Posterior vena cava (tissue), 2 donors: ENCODE measurements around the gene BACH2. TPM values are rescaled to one million over a fixed set of nuclear protein-coding genes. Genes with fewer than 3 reads are reported as not detected.
"Not testable (repeated sequence)": the region's sequence is repeated elsewhere in the genome, so short reads cannot be mapped to it uniquely, and the experiment has no call there.

Source experiments
- DNase-seq: peaks from one replicate; pipeline ENCODE4 v3.0.0-alpha.2; 2020; ENCODE audit warnings: low spot score
- intact Hi-C, 2 donors: fragments of 100-400 bp; cut with DNase I; formaldehyde crosslinking; loops; one replicate each; pipeline versions ENCODE4 v1.14.1 to v1.14.2; 2022 to 2023
- total RNA-seq, 2 donors: library from RNA; stranded (reverse); fragmentation: NEBNext Ultra II Directional; extraction: Animal tissue kit (Norgen Biotek cat#: 25700); gene quantifications; one replicate each; pipeline ENCODE4 v1.2.1, GENCODE V29; 2021
- donor health status: DM: yes; HTN: yes; CAD: no.
- donor health status: DM: yes; HTN: yes; CAD: no.

The BACH2 gene
- total RNA-seq, 2 donors from 2014 or later: 3.9 to 4.5 TPM

- intact Hi-C loops: no loop called here
- DNase-seq: no peak
Measured at GRCh38 chr6:90177544-90178383, 118.9 kb downstream of the BACH2 start.

- intact Hi-C loops: no loop called here
- DNase-seq: no peak
Measured at GRCh38 chr6:90175627-90176538, 120.8 kb downstream of the BACH2 start.

- DNase-seq: no peak
- intact Hi-C loops: no loop called here
Measured at GRCh38 chr6:90173262-90173925, 123.2 kb downstream of the BACH2 start.

- DNase-seq: no peak
- intact Hi-C loops: no loop called here
Measured at GRCh38 chr6:90170601-90171000, 126.0 kb downstream of the BACH2 start.

GRCh38 chr6:90169374-90169773 lies 127.3 kb downstream of the BACH2 start:
- no peak for DNase-seq
- intact Hi-C loops: no loop called here

DNA sequence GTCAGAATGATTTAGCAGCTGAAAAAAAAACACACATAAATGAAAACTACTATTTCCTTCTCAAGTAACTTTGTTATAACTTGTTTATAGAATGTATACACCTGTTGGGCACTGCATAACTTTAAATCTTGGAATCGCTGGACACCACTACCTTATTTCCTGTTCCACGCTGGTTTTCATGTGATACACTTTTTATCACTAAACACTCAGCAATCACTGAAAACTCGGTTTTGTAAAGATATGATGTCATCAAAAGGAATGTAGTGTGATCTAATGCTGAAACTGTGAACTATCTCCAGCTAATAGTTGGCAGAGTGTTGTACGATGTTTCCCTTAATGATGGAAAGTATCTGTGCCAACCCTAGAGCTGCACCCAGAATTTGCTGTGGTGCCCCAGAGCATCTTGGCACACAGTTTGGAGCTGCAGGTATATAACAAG lies 127.9 kb downstream of the BACH2 start:
- intact Hi-C loops: no loop called here
- DNase-seq: no peak

- no peak for DNase-seq
- intact Hi-C loops: no loop called here
Measured at GRCh38 chr6:90167514-90168379, 128.9 kb downstream of the BACH2 start.

DNA sequence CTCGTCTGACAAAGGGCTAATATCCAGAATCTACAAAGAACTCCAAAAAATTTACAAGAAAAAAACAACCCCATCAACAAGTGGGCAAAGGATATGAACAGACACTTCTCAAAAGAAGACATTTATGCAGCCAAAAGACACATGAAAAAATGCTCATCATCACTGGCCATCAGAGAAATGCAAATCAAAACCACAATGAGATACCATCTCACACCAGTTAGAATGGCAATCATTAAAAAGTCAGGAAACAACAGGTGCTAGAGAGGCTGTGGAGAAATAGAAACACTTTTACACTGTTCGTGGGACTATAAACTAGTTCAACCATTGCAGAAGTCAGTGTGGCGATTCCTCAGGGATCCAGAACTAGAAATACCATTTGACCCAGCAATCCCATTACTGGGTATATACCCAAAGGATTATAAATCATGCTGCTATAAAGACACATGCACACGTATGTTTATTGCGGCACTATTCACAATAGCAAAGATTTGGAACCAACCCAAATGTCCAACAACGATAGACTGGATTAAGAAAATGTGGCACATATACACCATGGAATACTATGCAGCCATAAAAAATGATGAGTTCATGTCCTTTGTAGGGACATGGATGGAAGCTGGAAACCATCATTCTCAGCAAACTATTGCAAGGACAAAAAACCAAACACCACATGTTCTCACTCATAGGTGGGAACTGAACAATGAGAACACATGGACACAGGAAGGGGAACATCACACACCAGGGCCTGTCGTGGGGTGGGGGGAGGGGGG lies 130.3 kb downstream of the BACH2 start:
- DNase-seq, intact Hi-C loops: not testable (repeated sequence)

DNA sequence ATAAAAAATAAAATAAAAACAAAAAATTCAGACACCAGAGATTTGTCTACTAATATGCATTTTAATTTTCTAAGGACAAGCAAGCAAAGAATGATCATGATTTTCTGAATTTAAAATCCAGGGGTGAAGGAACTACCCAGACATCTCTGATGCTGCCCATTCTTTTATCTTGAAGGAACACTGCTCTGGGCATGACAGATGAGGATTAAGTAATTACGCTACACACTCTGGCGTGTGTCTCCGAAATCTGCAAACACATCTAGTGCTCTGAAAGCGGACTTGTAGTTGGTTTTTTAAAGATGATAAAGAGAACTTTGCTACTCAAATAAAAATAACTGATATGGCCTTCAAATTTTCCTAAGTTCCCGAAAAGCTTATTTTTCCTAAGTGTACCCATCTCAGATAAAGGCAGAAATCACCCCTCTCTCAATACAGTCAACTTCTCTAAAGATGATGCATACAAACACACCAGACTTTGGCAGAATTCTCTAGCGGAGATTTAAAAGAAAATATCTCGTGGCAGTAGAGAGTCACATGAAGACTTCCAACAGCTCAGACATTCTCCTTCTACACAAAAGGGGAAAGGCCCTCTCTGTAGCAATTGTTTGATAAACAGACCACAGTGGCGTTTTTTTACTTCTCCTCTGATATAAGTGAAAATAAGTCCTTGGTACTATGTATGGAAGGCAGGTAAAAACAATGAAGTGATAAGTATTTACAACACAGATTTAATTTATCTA lies 133.8 kb downstream of the BACH2 start:
- no peak for DNase-seq
- intact Hi-C loops: no loop called here

- no peak for DNase-seq
- intact Hi-C loops: no loop called here
Measured at GRCh38 chr6:90160013-90160412, 136.6 kb downstream of the BACH2 start.

GRCh38 chr6:90159452-90159851 lies 137.2 kb downstream of the BACH2 start:
- intact Hi-C loops: no loop called here
- DNase-seq: no peak

DNA sequence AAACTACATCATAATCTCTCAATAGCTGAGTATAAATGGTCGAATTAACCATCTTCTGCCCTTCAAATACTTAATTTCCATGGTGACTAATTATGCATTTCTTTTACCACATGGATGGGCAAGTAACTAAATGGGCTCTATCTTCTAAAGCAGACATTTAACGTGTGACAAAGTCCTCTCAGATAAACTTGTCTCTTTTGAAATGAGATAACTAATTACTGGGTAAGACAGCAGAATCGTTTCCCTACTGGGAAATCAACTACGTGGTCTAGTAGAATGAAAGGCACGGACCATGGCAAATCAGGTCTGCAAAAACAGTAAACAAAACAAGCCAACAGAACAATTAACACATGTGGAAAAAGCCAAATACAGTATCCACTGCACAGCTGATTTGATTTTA lies 137.7 kb downstream of the BACH2 start:
- DNase-seq: no peak
- intact Hi-C loops: no loop called here

DNA sequence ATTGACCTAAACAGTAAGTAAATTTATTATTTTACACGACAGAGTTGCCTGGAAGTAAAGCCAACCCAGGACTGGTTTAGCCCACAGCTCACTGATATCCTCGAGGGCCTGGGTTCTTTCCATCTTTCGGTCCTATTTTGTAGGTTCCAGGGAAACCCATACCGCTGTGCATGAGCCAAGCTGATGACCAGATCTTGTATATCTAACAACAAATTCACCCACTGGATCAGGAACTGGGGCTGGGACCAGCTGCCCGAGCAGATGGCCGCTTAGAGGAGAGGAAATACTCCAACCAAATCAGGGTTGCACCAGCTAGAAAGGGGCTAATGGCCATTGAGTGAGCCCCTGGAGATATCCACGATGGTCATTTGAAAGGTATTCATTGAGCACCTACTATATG lies 139.2 kb downstream of the BACH2 start:
- DNase-seq: no peak
- intact Hi-C loops: no loop called here

DNA sequence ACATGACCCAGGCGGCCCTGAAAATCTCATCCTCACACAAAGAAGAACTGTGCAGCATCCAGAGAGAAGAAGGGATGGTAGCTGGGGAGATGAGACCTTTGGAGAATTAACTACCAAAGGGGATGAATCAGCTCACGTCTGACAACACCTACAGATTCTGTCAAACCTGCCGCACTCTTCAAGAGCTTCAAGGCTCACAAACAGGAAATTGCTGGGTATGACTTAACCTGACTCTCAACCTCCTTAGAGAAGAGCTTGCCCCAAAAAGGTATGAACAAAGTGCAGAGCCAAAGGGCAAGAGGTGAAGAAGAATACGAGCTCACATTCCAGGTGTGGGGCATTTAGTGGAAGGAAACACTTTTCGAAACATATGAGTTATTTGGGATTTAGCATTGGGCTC lies 139.8 kb downstream of the BACH2 start:
- DNase-seq: no peak
- intact Hi-C loops: no loop called here

DNA sequence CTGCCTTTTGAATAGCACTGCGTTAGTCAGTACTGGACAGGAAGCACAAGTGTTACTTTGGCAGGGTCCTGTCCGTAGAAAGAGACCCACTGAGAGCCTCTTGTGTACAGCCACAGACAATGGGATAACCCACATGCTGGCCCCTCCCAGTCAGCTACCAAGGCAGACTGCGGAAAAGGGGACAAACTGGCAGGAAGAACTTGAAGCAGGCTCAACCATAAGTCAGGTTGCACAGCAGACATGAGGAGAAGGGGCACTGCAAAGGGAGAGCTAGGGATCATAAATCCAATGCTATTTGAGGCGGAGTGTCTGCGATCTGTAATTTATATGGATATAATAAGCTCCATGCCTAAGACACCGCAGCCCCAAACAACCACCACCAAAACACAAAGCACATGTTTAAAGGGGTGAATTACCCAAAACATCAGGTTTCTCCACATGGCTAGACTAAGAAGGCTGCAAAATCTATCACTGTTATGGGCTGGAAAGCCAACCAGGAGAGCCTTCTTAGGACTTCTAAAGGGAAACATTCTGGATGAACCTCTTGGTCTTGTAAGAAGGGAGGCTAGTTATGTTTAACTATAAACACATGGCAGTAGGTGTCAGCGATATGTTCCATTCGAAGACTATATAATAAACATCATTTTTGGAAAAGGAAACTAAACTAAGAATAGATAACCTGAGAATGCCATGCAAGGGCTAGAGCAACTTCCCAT lies 141.7 kb downstream of the BACH2 start:
- intact Hi-C loops: no loop called here
- DNase-seq: no peak

- intact Hi-C loops: no loop called here
- no peak for DNase-seq
Measured at GRCh38 chr6:90151576-90152422, 144.8 kb downstream of the BACH2 start.
